Measurements from ENCODE around the gene TMEM222.
A peak's percentile ranks its signal among the peaks of the same experiment; 100 is the strongest.

TMEM222 gene

DNA sequence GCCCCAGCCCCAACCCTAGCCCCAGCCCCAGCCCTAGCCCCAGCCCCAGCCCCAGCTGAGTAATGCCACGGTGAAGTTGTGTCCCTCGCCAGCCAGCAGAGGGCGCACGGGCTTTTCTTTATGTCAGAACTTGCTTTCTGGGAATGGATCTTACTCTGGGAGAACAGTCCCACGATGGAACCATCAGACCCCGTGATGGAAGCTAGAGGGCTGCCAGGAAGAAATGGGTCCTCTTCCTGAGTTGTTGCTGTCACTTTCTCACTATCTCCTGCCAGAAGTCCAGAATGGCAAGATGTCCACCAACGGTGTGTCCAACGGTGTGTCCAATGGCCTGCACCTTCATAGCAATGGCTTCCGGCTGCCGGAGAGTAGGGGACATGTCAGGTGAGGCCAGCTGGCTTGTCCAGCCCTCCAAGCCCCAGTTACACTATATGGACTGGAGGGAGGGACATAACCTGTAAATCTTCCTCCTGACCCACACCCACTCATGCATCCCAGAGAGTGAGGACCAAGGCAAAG lies 25.1 kb upstream of the TMEM222 start:
- no peaks in the 10 kb centered on the region for H3K27me3 ChIP-seq (ENCODE audit: control insufficient read depth in 1 of 2, insufficient read depth in 2 of 2, low read length in 2 of 2)
- H3K9ac ChIP-seq (ENCODE audit: low read depth in 1 of 2, low read length in 2 of 2) = no peak overlapping the region
- no peak overlapping the region for H3K4me3 ChIP-seq (ENCODE audit: low read depth in 1 of 2, low read length in 2 of 2)
- H3K36me3 ChIP-seq (ENCODE audit: control insufficient read depth in 1 of 2, insufficient read depth in 2 of 2, low read length in 2 of 2) = peaks cover 45 to 65% of the 10 kb centered on the region in 2 donors
- H3K4me1 ChIP-seq (ENCODE audit: control insufficient read depth in 1 of 2, insufficient read depth in 2 of 2, low read length in 2 of 2) = peaks cover 13 to 17% of the 10 kb centered on the region in 2 donors
- no peak overlapping the region for H3K27ac ChIP-seq (ENCODE audit: low read depth, low read length)
- no peaks in the 10 kb centered on the region for H3K9me3 ChIP-seq (ENCODE audit: control insufficient read depth in 1 of 2, low read length in 2 of 2)

- H3K9ac ChIP-seq (ENCODE audit: low read depth in 1 of 2, low read length in 2 of 2) = no peak overlapping the region
- no peaks in the 10 kb centered on the region for H3K27me3 ChIP-seq (ENCODE audit: control insufficient read depth in 1 of 2, insufficient read depth in 2 of 2, low read length in 2 of 2)
- H3K27ac ChIP-seq (ENCODE audit: low read depth, low read length) = no peak overlapping the region
- peaks cover 11% of the 10 kb centered on the region in 2 donors for H3K4me1 ChIP-seq (ENCODE audit: control insufficient read depth in 1 of 2, insufficient read depth in 2 of 2, low read length in 2 of 2)
- H3K9me3 ChIP-seq (ENCODE audit: control insufficient read depth in 1 of 2, low read length in 2 of 2) = no peaks in the 10 kb centered on the region
- peaks cover 40 to 71% of the 10 kb centered on the region in 2 donors for H3K36me3 ChIP-seq (ENCODE audit: control insufficient read depth in 1 of 2, insufficient read depth in 2 of 2, low read length in 2 of 2)
- H3K4me3 ChIP-seq (ENCODE audit: low read depth in 1 of 2, low read length in 2 of 2) = no peak overlapping the region
Observed at GRCh38 chr1:27297903-27298302, 24.1 kb upstream of the TMEM222 start.

DNA sequence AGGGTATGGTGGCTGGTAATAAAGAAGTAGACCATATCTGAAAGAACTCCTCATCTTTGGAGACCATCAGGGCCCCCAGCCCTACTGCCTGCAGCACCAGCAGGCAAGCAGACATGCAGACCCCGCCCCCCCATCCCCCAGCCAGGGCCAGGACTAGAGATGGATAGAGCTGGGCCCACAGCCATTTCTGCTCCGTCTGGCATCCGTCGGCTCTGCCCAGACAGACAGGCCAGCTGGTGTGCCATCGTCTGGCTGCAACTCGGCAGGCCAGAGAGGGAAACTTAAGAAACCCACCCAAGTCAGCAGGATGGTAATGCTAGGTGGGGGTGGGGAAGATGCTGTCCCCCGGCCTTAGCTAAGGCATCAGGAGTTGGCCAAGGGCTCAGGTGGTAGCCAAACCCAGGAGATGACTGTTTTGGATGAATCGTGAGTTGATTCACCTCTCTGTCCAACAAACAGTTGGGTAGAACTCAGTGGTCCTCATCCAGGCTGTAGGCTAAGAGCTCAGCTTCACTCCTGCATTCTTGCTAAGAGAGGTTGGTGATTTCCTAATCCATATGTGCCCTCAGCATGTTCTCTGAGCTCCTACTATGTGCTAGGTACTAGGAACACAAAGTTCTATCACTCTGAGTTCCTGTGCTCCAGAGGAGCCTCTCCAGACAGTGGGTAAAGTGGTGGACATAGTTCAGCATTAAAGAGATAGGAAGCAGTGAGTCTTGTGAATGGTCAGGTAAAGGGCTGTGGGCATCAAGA lies 23.2 kb upstream of the TMEM222 start:
- no peaks in the 10 kb centered on the region for H3K9me3 ChIP-seq (ENCODE audit: control insufficient read depth in 1 of 2, low read length in 2 of 2)
- peaks cover 11% of the 10 kb centered on the region in 2 donors for H3K4me1 ChIP-seq (ENCODE audit: control insufficient read depth in 1 of 2, insufficient read depth in 2 of 2, low read length in 2 of 2)
- H3K36me3 ChIP-seq (ENCODE audit: control insufficient read depth in 1 of 2, insufficient read depth in 2 of 2, low read length in 2 of 2) = peaks cover 36 to 75% of the 10 kb centered on the region in 2 donors
- peak overlapping the region; percentile 30 for H3K27ac ChIP-seq (ENCODE audit: low read depth, low read length)
- H3K9ac ChIP-seq (ENCODE audit: low read depth in 1 of 2, low read length in 2 of 2) = no peak overlapping the region
- no peak overlapping the region for H3K4me3 ChIP-seq (ENCODE audit: low read depth in 1 of 2, low read length in 2 of 2)
- no peaks in the 10 kb centered on the region for H3K27me3 ChIP-seq (ENCODE audit: control insufficient read depth in 1 of 2, insufficient read depth in 2 of 2, low read length in 2 of 2)

DNA sequence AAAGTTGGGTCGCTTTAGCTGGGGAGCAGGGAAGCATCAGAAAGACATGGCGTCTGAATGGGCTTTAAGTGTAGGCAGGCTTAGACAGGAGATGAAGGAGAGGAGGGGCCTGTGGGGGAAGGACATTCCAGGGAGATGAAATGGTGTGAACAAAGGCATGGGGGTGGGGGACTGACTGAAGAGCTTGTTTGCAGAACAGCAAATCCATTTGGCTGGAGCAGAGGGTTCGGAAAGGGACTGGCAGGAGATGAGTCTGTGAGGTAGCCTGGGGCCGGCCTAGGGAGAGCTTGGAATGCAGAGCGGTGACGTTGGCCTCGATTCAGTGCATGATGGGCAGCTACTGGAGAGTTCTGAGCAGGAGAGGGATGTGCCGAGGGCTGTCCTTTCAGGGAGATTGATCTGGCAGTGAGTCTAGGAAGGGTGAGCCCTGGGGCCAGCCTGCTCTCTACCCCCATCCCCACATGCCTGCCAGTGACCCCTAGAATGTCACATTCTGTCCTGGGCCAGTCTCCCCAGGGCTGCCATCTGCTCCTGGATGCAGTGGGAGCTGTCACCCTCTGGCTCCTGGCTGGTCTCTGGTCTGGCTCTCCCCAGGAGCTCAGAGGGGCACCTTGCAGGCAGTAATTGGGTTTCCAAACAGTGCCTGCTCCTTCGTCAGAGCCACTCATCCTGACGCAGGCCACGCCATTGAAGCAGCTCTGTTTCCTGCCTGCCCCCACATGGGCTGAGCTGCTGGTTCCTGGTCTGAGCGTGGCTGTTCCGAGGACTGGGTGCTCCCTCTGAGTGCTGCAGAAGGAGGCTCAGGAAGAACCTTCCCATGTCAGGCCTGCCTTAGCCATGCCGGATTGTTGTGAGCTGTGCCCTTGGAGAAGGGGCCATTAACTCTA lies 22.3 kb upstream of the TMEM222 start:
- H3K9me3 ChIP-seq (ENCODE audit: control insufficient read depth in 1 of 2, low read length in 2 of 2) = no peaks in the 10 kb centered on the region
- peak overlapping the region in 1 of 2 donors; percentile 4 for H3K9ac ChIP-seq (ENCODE audit: low read depth in 1 of 2, low read length in 2 of 2)
- no peak overlapping the region for H3K4me3 ChIP-seq (ENCODE audit: low read depth in 1 of 2, low read length in 2 of 2)
- H3K27ac ChIP-seq (ENCODE audit: low read depth, low read length) = peak overlapping the region; percentile 58
- H3K36me3 ChIP-seq (ENCODE audit: control insufficient read depth in 1 of 2, insufficient read depth in 2 of 2, low read length in 2 of 2) = peaks cover 28 to 75% of the 10 kb centered on the region in 2 donors
- peaks cover 11% of the 10 kb centered on the region in 2 donors for H3K4me1 ChIP-seq (ENCODE audit: control insufficient read depth in 1 of 2, insufficient read depth in 2 of 2, low read length in 2 of 2)
- no peaks in the 10 kb centered on the region for H3K27me3 ChIP-seq (ENCODE audit: control insufficient read depth in 1 of 2, insufficient read depth in 2 of 2, low read length in 2 of 2)

GRCh38 chr1:27300341-27301051 lies 21.5 kb upstream of the TMEM222 start:
- H3K4me3 ChIP-seq (ENCODE audit: low read depth in 1 of 2, low read length in 2 of 2) = no peak overlapping the region
- H3K36me3 ChIP-seq (ENCODE audit: control insufficient read depth in 1 of 2, insufficient read depth in 2 of 2, low read length in 2 of 2) = peaks cover 29 to 80% of the 10 kb centered on the region in 2 donors
- H3K9ac ChIP-seq (ENCODE audit: low read depth in 1 of 2, low read length in 2 of 2) = peak overlapping the region in 1 of 2 donors; percentile 4
- no peaks in the 10 kb centered on the region for H3K9me3 ChIP-seq (ENCODE audit: control insufficient read depth in 1 of 2, low read length in 2 of 2)
- H3K4me1 ChIP-seq (ENCODE audit: control insufficient read depth in 1 of 2, insufficient read depth in 2 of 2, low read length in 2 of 2) = peaks cover 11% of the 10 kb centered on the region in 2 donors
- H3K27ac ChIP-seq (ENCODE audit: low read depth, low read length) = peak overlapping the region; percentile 58
- H3K27me3 ChIP-seq (ENCODE audit: control insufficient read depth in 1 of 2, insufficient read depth in 2 of 2, low read length in 2 of 2) = no peaks in the 10 kb centered on the region

DNA sequence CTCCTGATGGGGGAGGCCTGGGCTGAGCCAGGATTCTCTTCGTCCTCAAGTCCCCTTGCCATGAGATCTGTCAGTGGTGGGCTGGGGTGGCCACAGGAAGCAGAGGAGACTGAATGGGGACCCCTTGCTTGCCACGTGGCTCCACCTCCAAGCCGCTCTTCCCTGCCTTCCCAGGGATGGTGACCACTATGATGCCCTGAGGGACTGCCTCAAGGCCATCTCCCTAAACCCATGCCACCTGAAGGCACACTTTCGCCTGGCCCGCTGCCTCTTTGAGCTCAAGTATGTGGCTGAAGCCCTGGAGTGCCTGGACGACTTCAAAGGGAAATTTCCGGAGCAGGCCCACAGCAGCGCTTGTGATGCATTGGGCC lies 20.9 kb upstream of the TMEM222 start:
- Histone ChIP-seq H3K4me1 (ENCODE audit: control insufficient read depth in 1 of 2, insufficient read depth in 2 of 2, low read length in 2 of 2) (peaks cover 11% of the 10 kb centered on the region in 2 donors), H3K4me3 (ENCODE audit: low read depth in 1 of 2, low read length in 2 of 2) (no peak overlapping the region), H3K27me3 (ENCODE audit: control insufficient read depth in 1 of 2, insufficient read depth in 2 of 2, low read length in 2 of 2) (no peaks in the 10 kb centered on the region), H3K9ac (ENCODE audit: low read depth in 1 of 2, low read length in 2 of 2) (no peak overlapping the region), H3K9me3 (ENCODE audit: control insufficient read depth in 1 of 2, low read length in 2 of 2) (no peaks in the 10 kb centered on the region), H3K27ac (ENCODE audit: low read depth, low read length) (no peak overlapping the region), H3K36me3 (ENCODE audit: control insufficient read depth in 1 of 2, insufficient read depth in 2 of 2, low read length in 2 of 2) (peaks cover 27 to 80% of the 10 kb centered on the region in 2 donors)

- H3K36me3 ChIP-seq (ENCODE audit: control insufficient read depth in 1 of 2, insufficient read depth in 2 of 2, low read length in 2 of 2) = peaks cover 24 to 86% of the 10 kb centered on the region in 2 donors
- no peak overlapping the region for H3K27ac ChIP-seq (ENCODE audit: low read depth, low read length)
- no peaks in the 10 kb centered on the region for H3K9me3 ChIP-seq (ENCODE audit: control insufficient read depth in 1 of 2, low read length in 2 of 2)
- H3K27me3 ChIP-seq (ENCODE audit: control insufficient read depth in 1 of 2, insufficient read depth in 2 of 2, low read length in 2 of 2) = no peaks in the 10 kb centered on the region
- H3K9ac ChIP-seq (ENCODE audit: low read depth in 1 of 2, low read length in 2 of 2) = no peak overlapping the region
- peaks cover 11% of the 10 kb centered on the region in 2 donors for H3K4me1 ChIP-seq (ENCODE audit: control insufficient read depth in 1 of 2, insufficient read depth in 2 of 2, low read length in 2 of 2)
- no peak overlapping the region for H3K4me3 ChIP-seq (ENCODE audit: low read depth in 1 of 2, low read length in 2 of 2)
Observed at GRCh38 chr1:27301582-27302199, 20.3 kb upstream of the TMEM222 start.

GRCh38 chr1:27302612-27303011 lies 19.4 kb upstream of the TMEM222 start:
- Histone ChIP-seq H3K4me3 (ENCODE audit: low read depth in 1 of 2, low read length in 2 of 2) (no peak overlapping the region), H3K4me1 (ENCODE audit: control insufficient read depth in 1 of 2, insufficient read depth in 2 of 2, low read length in 2 of 2) (peaks cover 11% of the 10 kb centered on the region in 2 donors), H3K27me3 (ENCODE audit: control insufficient read depth in 1 of 2, insufficient read depth in 2 of 2, low read length in 2 of 2) (no peaks in the 10 kb centered on the region), H3K36me3 (ENCODE audit: control insufficient read depth in 1 of 2, insufficient read depth in 2 of 2, low read length in 2 of 2) (peaks cover 20 to 77% of the 10 kb centered on the region in 2 donors), H3K9me3 (ENCODE audit: control insufficient read depth in 1 of 2, low read length in 2 of 2) (no peaks in the 10 kb centered on the region), H3K9ac (ENCODE audit: low read depth in 1 of 2, low read length in 2 of 2) (no peak overlapping the region), H3K27ac (ENCODE audit: low read depth, low read length) (no peak overlapping the region)

GRCh38 chr1:27303509-27303908 lies 18.5 kb upstream of the TMEM222 start:
- H3K27ac ChIP-seq (ENCODE audit: low read depth, low read length) = no peak overlapping the region
- peaks cover 12 to 68% of the 10 kb centered on the region in 2 donors for H3K36me3 ChIP-seq (ENCODE audit: control insufficient read depth in 1 of 2, insufficient read depth in 2 of 2, low read length in 2 of 2)
- no peak overlapping the region for H3K9ac ChIP-seq (ENCODE audit: low read depth in 1 of 2, low read length in 2 of 2)
- no peaks in the 10 kb centered on the region for H3K9me3 ChIP-seq (ENCODE audit: control insufficient read depth in 1 of 2, low read length in 2 of 2)
- no peaks in the 10 kb centered on the region for H3K27me3 ChIP-seq (ENCODE audit: control insufficient read depth in 1 of 2, insufficient read depth in 2 of 2, low read length in 2 of 2)
- H3K4me1 ChIP-seq (ENCODE audit: control insufficient read depth in 1 of 2, insufficient read depth in 2 of 2, low read length in 2 of 2) = peaks cover 11% of the 10 kb centered on the region in 2 donors
- no peak overlapping the region for H3K4me3 ChIP-seq (ENCODE audit: low read depth in 1 of 2, low read length in 2 of 2)
